ENCODE measurements around the gene OPA3. TPM values are rescaled to one million over a fixed set of nuclear protein-coding genes. Genes with fewer than 3 reads are reported as not detected.
A peak's percentile ranks its signal among the peaks of the same experiment; 100 is the strongest.

The OPA3 gene
- total and polyA plus RNA-seq, 10 of the 15 experiments (the other 5 are each of a cell fraction or from before 2014, with no cell fraction given) = 2.2 to 24.3 (median 13.3) TPM

DNA sequence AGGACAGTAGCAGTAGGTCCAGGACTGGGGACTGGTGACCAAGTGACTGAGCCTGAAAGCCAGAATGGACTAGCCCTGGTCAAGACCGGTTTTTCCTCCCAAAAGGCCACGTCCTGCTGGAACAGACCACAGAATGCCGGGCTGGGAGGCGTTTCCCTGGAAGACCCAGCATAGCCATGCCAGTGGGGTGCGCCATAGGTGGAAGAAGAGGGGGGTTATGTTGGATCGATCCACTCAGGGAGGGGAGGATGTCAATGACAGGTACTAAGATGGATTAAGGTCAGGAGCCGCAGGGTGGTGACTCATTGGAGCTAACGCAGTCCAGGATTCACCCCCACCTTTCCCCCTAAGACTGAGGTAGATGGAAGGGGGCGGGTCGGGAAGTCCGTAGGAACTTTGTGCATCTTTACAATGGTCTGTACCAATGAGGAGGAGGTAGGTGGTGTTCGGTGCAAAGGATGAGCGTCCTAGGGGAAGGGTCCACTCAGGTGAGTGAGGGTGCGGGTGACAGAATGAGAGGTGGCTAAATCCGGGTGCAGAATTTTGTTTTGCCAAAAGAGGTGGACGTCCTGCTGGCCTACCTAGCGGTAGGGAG, 56.4 kb downstream of the OPA3 start (continued):
- TF ChIP-seq, protein P1, sequence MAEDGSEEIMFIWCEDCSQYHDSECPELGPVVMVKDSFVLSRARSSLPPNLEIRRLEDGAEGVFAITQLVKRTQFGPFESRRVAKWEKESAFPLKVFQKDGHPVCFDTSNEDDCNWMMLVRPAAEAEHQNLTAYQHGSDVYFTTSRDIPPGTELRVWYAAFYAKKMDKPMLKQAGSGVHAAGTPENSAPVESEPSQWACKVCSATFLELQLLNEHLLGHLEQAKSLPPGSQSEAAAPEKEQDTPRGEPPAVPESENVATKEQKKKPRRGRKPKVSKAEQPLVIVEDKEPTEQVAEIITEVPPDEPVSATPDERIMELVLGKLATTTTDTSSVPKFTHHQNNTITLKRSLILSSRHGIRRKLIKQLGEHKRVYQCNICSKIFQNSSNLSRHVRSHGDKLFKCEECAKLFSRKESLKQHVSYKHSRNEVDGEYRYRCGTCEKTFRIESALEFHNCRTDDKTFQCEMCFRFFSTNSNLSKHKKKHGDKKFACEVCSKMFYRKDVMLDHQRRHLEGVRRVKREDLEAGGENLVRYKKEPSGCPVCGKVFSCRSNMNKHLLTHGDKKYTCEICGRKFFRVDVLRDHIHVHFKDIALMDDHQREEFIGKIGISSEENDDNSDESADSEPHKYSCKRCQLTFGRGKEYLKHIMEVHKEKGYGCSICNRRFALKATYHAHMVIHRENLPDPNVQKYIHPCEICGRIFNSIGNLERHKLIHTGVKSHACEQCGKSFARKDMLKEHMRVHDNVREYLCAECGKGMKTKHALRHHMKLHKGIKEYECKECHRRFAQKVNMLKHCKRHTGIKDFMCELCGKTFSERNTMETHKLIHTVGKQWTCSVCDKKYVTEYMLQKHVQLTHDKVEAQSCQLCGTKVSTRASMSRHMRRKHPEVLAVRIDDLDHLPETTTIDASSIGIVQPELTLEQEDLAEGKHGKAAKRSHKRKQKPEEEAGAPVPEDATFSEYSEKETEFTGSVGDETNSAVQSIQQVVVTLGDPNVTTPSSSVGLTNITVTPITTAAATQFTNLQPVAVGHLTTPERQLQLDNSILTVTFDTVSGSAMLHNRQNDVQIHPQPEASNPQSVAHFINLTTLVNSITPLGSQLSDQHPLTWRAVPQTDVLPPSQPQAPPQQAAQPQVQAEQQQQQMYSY (CRISPR knock-in tag; IDR thresholded peaks at IDR 0.05) = no peak
- TF ChIP-seq RB1 (IDR thresholded peaks at IDR 0.05; ENCODE audit: borderline replicate concordance) = no peak
- TF ChIP-seq, protein P2, sequence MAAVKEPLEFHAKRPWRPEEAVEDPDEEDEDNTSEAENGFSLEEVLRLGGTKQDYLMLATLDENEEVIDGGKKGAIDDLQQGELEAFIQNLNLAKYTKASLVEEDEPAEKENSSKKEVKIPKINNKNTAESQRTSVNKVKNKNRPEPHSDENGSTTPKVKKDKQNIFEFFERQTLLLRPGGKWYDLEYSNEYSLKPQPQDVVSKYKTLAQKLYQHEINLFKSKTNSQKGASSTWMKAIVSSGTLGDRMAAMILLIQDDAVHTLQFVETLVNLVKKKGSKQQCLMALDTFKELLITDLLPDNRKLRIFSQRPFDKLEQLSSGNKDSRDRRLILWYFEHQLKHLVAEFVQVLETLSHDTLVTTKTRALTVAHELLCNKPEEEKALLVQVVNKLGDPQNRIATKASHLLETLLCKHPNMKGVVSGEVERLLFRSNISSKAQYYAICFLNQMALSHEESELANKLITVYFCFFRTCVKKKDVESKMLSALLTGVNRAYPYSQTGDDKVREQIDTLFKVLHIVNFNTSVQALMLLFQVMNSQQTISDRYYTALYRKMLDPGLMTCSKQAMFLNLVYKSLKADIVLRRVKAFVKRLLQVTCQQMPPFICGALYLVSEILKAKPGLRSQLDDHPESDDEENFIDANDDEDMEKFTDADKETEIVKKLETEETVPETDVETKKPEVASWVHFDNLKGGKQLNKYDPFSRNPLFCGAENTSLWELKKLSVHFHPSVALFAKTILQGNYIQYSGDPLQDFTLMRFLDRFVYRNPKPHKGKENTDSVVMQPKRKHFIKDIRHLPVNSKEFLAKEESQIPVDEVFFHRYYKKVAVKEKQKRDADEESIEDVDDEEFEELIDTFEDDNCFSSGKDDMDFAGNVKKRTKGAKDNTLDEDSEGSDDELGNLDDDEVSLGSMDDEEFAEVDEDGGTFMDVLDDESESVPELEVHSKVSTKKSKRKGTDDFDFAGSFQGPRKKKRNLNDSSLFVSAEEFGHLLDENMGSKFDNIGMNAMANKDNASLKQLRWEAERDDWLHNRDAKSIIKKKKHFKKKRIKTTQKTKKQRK (IDR thresholded peaks at IDR 0.05; ENCODE audit: low read depth, low read length) = no peak
- no peak for TF ChIP-seq CHD2 (IDR thresholded peaks at IDR 0.05; ENCODE audit: borderline replicate concordance, low read depth, low read length)
- TF ChIP-seq POU2F2 (IDR thresholded peaks at IDR 0.05; ENCODE audit: borderline replicate concordance, low read depth, low read length) = peak; percentile 2; the same call in 1 of the 3 replicates
- no peak for TF ChIP-seq BACH1 (IDR thresholded peaks at IDR 0.05; ENCODE audit: borderline replicate concordance)
- TF ChIP-seq MTA3 (IDR thresholded peaks at IDR 0.05; ENCODE audit: borderline replicate concordance, low read length) = 0 out of 2 replicates have a peak, but pooled peaks have one; percentile 6
- TF ChIP-seq POLR2AphosphoS5 (IDR thresholded peaks at IDR 0.05; ENCODE audit: low read length) = peak; percentile 67

All from GM12878 (cell line).